ENCODE results near the gene NLRC3. TPM values are rescaled to one million over a fixed set of nuclear protein-coding genes. Genes with fewer than 3 reads are reported as not detected.
"Not testable (repeated sequence)": the region's sequence is repeated elsewhere in the genome, so short reads cannot be mapped to it uniquely, and the experiment has no call there.

The NLRC3 gene
- total RNA-seq, 2 donors from 2014 or later: 0.11 to 0.18 TPM

DNA sequence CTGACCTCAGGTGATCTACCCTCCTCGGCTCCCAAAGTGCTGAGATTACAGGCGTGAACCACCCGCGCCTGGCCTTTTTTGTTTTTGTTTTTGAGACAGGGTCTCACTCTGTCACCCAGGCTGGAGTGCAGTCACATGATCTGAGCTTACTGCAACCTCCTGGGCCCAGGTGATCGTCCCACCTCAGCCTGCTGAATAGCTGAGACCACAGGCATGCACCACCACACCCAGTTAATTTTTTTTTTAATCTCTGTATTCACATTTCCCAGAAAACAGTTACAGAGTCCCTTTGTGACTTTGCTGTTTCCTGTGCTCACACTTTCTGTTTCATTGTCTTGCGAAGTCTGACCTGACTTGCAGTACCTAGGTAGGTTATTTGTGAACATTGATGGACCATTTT lies 73.7 kb downstream of the NLRC3 start:
- H3K27ac Mint-ChIP-seq: no peak overlapping the region
- H3K36me3 ChIP-seq (ENCODE audit: control insufficient read depth, insufficient read depth, low read length): peaks cover 31% of the 10 kb centered on the region
- H3K4me3 ChIP-seq (ENCODE audit: low read length): no peak overlapping the region
- H3K27me3 Mint-ChIP-seq (ENCODE audit: insufficient read depth): peaks cover 3% of the 10 kb centered on the region
- no peaks in the 10 kb centered on the region for H3K9me3 Mint-ChIP-seq
- H3K4me1 ChIP-seq (ENCODE audit: control insufficient read depth, insufficient read depth, low read length): no peaks in the 10 kb centered on the region
- TF ChIP-seq, protein P1, sequence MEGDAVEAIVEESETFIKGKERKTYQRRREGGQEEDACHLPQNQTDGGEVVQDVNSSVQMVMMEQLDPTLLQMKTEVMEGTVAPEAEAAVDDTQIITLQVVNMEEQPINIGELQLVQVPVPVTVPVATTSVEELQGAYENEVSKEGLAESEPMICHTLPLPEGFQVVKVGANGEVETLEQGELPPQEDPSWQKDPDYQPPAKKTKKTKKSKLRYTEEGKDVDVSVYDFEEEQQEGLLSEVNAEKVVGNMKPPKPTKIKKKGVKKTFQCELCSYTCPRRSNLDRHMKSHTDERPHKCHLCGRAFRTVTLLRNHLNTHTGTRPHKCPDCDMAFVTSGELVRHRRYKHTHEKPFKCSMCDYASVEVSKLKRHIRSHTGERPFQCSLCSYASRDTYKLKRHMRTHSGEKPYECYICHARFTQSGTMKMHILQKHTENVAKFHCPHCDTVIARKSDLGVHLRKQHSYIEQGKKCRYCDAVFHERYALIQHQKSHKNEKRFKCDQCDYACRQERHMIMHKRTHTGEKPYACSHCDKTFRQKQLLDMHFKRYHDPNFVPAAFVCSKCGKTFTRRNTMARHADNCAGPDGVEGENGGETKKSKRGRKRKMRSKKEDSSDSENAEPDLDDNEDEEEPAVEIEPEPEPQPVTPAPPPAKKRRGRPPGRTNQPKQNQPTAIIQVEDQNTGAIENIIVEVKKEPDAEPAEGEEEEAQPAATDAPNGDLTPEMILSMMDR (conservative IDR thresholded peaks at IDR 0.05): no peak
- no peak overlapping the region for H3K4me3 Mint-ChIP-seq
- DNase-seq: no peak
- H3K36me3 Mint-ChIP-seq (ENCODE audit: low read depth): peaks cover 27% of the 10 kb centered on the region
- no peaks in the 10 kb centered on the region for H3K9me3 ChIP-seq (ENCODE audit: control insufficient read depth, low read length)
- H3K27me3 ChIP-seq (ENCODE audit: control insufficient read depth, insufficient read depth, low read length, poor library complexity, severe bottlenecking): no peaks in the 10 kb centered on the region
- H3K9ac ChIP-seq (ENCODE audit: extremely low read depth, low read length, poor library complexity, severe bottlenecking): no peak overlapping the region
- peaks cover 7% of the 10 kb centered on the region for H3K4me1 Mint-ChIP-seq
- 95 to 97% methylated on average over 6 of the region's 6 CpGs for WGBS, 2 experiments (ENCODE audit: insufficient coverage in 1 of 2, insufficient read length in 1 of 2)
- no peak overlapping the region for H3K27ac ChIP-seq (ENCODE audit: low read depth, low read length)

DNA sequence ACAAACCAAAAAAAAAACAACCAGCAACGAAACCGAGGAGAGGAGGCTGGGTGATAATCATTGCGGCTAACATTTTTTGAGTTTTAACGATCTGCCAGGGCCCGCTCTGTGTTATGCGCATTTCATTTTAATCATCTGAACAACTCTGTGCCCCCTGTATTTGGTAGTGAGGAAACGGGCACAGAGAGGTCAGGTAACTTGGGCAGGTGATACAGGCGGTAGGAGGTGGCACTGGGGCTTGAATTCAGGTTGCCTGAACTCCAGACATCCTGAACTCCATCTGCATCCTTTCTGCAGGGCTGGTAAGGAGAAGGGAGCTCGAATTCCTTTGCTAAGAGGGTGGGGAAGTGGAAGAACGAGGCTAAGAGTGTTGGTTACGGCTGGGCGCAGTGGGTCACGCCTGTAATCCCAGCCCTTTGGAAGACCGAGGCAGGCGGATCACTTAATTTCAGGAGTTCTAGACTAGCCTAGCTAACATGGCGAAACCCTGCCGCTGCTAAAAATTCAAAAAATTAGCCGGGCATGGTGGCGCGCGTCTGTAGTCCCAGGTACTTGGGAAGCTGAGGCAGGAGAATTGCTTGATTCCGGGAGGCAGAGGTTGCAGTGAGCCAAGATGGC lies 75.3 kb downstream of the NLRC3 start:
- Mint-ChIP-seq H3K27me3 (ENCODE audit: insufficient read depth) (peaks cover 3% of the 10 kb centered on the region), H3K4me1 (peaks cover 7% of the 10 kb centered on the region), H3K9me3 (no peaks in the 10 kb centered on the region), H3K27ac (no peak overlapping the region), H3K36me3 (ENCODE audit: low read depth) (peaks cover 19% of the 10 kb centered on the region), H3K4me3 (peak overlapping the region; percentile 87)
- Histone ChIP-seq H3K9ac (ENCODE audit: extremely low read depth, low read length, poor library complexity, severe bottlenecking) (peak overlapping the region; percentile 86), H3K27ac (ENCODE audit: low read depth, low read length) (no peak overlapping the region), H3K36me3 (ENCODE audit: control insufficient read depth, insufficient read depth, low read length) (peaks cover 20% of the 10 kb centered on the region), H3K9me3 (ENCODE audit: control insufficient read depth, low read length) (no peaks in the 10 kb centered on the region), H3K4me3 (ENCODE audit: low read length) (peak overlapping the region; percentile 90), H3K27me3 (ENCODE audit: control insufficient read depth, insufficient read depth, low read length, poor library complexity, severe bottlenecking) (no peaks in the 10 kb centered on the region), H3K4me1 (ENCODE audit: control insufficient read depth, insufficient read depth, low read length) (no peaks in the 10 kb centered on the region)
- TF ChIP-seq, protein P1 (conservative IDR thresholded peaks at IDR 0.05): no peak
- WGBS, 2 experiments (ENCODE audit: insufficient coverage in 1 of 2, insufficient read length in 1 of 2): 86% methylated on average over 17 to 22 of the region's 22 CpGs
- DNase-seq: no peak

DNA sequence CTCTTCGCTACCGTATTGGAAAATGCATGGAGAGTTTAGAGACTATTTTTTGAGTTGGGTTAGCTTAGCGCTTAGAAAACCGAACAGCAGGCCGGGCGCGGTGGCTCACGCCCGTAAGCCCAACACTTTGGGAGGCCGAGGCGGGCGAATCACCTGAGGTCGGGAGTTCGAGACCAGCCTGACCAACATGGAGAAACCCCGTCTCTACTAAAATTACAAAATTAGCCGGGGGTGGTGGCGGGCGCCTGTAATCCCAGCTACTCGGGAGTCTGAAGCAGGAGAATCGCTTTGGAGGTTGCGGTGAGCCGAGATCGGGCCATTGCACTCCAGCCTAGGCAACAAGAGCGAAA lies 75.8 kb downstream of the NLRC3 start:
- not testable (repeated sequence) for H3K27me3 Mint-ChIP-seq (ENCODE audit: insufficient read depth); H3K9me3 ChIP-seq (ENCODE audit: control insufficient read depth, low read length); H3K27me3 ChIP-seq (ENCODE audit: control insufficient read depth, insufficient read depth, low read length, poor library complexity, severe bottlenecking); DNase-seq; H3K4me1 ChIP-seq (ENCODE audit: control insufficient read depth, insufficient read depth, low read length); H3K4me1 Mint-ChIP-seq; H3K9me3 Mint-ChIP-seq
- peak overlapping the region; percentile 90 for H3K4me3 ChIP-seq (ENCODE audit: low read length)
- Mint-ChIP-seq H3K27ac (peak overlapping the region; percentile 88), H3K4me3 (peak overlapping the region; percentile 87), H3K36me3 (ENCODE audit: low read depth) (peaks cover 16% of the 10 kb centered on the region)
- H3K36me3 ChIP-seq (ENCODE audit: control insufficient read depth, insufficient read depth, low read length): peaks cover 16% of the 10 kb centered on the region
- H3K9ac ChIP-seq (ENCODE audit: extremely low read depth, low read length, poor library complexity, severe bottlenecking): peak overlapping the region; percentile 86
- peak overlapping the region; percentile 88 for H3K27ac ChIP-seq (ENCODE audit: low read depth, low read length)
- 17 to 26% methylated on average over 14 to 24 of the region's 24 CpGs for WGBS, 2 experiments (ENCODE audit: insufficient coverage in 1 of 2, insufficient read length in 1 of 2)

DNA sequence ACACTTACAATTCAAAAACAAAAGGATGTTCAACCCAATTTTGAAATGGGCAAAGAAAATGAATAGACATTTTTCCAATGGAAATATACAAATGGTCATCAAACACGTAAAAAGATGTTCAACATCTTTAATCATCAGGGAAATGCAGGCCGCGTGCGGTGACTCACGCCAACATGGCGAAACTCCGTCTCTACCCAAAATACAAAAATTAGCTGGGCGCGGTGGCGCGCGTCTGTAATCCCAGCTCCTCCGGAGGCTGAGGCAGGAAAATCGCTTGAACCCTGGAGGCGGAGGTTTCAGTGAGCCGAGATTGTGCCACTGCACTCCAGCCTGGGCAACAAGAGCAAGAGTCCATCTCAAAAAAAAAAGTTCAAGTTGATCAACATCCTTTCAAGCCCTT lies 78.2 kb downstream of the NLRC3 start:
- H3K36me3 Mint-ChIP-seq (ENCODE audit: low read depth): no peaks in the 10 kb centered on the region
- no peaks in the 10 kb centered on the region for H3K9me3 Mint-ChIP-seq
- no peak overlapping the region for H3K4me3 ChIP-seq (ENCODE audit: low read length)
- H3K27ac Mint-ChIP-seq: no peak overlapping the region
- H3K27ac ChIP-seq (ENCODE audit: low read depth, low read length): no peak overlapping the region
- 94 to 96% methylated on average over 16 of the region's 16 CpGs for WGBS, 2 experiments (ENCODE audit: insufficient coverage in 1 of 2, insufficient read length in 1 of 2)
- no peaks in the 10 kb centered on the region for H3K4me1 ChIP-seq (ENCODE audit: control insufficient read depth, insufficient read depth, low read length)
- H3K36me3 ChIP-seq (ENCODE audit: control insufficient read depth, insufficient read depth, low read length): no peaks in the 10 kb centered on the region
- peaks cover 3% of the 10 kb centered on the region for H3K27me3 Mint-ChIP-seq (ENCODE audit: insufficient read depth)
- no peak overlapping the region for H3K4me3 Mint-ChIP-seq
- DNase-seq: no peak
- TF ChIP-seq, protein P1 (conservative IDR thresholded peaks at IDR 0.05): no peak
- no peaks in the 10 kb centered on the region for H3K27me3 ChIP-seq (ENCODE audit: control insufficient read depth, insufficient read depth, low read length, poor library complexity, severe bottlenecking)
- H3K9me3 ChIP-seq (ENCODE audit: control insufficient read depth, low read length): no peaks in the 10 kb centered on the region
- no peak overlapping the region for H3K9ac ChIP-seq (ENCODE audit: extremely low read depth, low read length, poor library complexity, severe bottlenecking)
- H3K4me1 Mint-ChIP-seq: peaks cover 7% of the 10 kb centered on the region
